Measurements from ENCODE around the gene CA10. TPM values are rescaled to one million over a fixed set of nuclear protein-coding genes. Genes with fewer than 3 reads are reported as not detected.

Gene CA10
- total and polyA plus RNA-seq, 2 donors (not counting 1 experiment from before 2014, with no cell fraction given): not detected

DNA sequence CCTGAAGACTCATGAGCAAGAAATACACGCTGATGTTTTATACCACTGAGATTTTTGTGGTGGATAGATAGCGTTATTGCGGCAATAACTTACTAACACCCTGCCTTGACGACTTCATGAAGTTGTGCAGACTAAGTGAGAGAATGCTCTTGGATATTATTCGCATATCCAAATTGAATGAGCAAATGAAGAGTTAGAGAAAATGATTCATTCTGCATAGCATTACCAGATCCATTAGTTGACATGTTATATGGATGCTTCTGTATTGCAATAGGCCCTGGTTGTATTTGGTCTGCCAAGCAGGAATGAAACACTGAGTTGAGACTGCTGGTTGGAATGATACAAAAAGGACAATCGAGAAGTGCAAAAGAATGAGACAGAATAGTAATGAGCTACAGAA, 247.3 kb downstream of the CA10 start:
- no peak for TF ChIP-seq EZH2 (IDR thresholded peaks at IDR 0.05; ENCODE audit: borderline replicate concordance, insufficient read depth, low read depth, low read length, poor library complexity, severe bottlenecking)
- TF ChIP-seq, protein P1, sequence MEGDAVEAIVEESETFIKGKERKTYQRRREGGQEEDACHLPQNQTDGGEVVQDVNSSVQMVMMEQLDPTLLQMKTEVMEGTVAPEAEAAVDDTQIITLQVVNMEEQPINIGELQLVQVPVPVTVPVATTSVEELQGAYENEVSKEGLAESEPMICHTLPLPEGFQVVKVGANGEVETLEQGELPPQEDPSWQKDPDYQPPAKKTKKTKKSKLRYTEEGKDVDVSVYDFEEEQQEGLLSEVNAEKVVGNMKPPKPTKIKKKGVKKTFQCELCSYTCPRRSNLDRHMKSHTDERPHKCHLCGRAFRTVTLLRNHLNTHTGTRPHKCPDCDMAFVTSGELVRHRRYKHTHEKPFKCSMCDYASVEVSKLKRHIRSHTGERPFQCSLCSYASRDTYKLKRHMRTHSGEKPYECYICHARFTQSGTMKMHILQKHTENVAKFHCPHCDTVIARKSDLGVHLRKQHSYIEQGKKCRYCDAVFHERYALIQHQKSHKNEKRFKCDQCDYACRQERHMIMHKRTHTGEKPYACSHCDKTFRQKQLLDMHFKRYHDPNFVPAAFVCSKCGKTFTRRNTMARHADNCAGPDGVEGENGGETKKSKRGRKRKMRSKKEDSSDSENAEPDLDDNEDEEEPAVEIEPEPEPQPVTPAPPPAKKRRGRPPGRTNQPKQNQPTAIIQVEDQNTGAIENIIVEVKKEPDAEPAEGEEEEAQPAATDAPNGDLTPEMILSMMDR (IDR thresholded peaks at IDR 0.05): no peak
- Histone ChIP-seq H3K27ac (ENCODE audit: low read length in 2 of 2) (no peak overlapping the region), H3K36me3 (replicated peaks in 1 of 2; ENCODE audit: control extremely low read depth in 1 of 2, control insufficient read depth in 1 of 2, extremely low read depth in 1 of 2, insufficient read depth in 2 of 2, low read length in 1 of 2) (no peaks in the 10 kb centered on the region), H3K9me3 (ENCODE audit: control extremely low read depth in 1 of 3, control insufficient read depth in 2 of 3, insufficient read depth in 1 of 3, low read length in 2 of 3) (no peaks in the 10 kb centered on the region), H4K20me1 (ENCODE audit: control insufficient read depth, insufficient read depth, low read length, poor library complexity, severe bottlenecking) (no peaks in the 10 kb centered on the region), H3K4me3 (ENCODE audit: control extremely low read depth in 1 of 5, extremely low read depth in 1 of 5, insufficient read depth in 1 of 5, low read depth in 2 of 5, low read length in 4 of 5) (no peak overlapping the region), H3K9ac (ENCODE audit: low read length) (no peak overlapping the region), H3K79me2 (ENCODE audit: control insufficient read depth, insufficient read depth, low read length) (no peaks in the 10 kb centered on the region), H3K4me2 (replicated peaks; ENCODE audit: low read depth, low read length, poor library complexity, severe bottlenecking) (no peak overlapping the region), H2AFZ (ENCODE audit: insufficient read depth, low read depth, low read length, poor library complexity, severe bottlenecking) (no peak overlapping the region), H3K4me1 (ENCODE audit: control insufficient read depth in 2 of 2, insufficient read depth in 2 of 2, low read length in 2 of 2) (no peaks in the 10 kb centered on the region), H3K27me3 (replicated peaks in 1 of 4; ENCODE audit: control extremely low read depth in 1 of 4, control insufficient read depth in 3 of 4, insufficient read depth in 4 of 4, low read length in 3 of 4) (no peaks in the 10 kb centered on the region)
- DNase-seq (no peak), ATAC-seq (ENCODE audit: low read depth) (no peak)
- H3K27me3 Mint-ChIP-seq: no peaks in the 10 kb centered on the region
- POLR2A ChIA-PET: no interaction called here
- no peaks in the 10 kb centered on the region for H3K4me1 Mint-ChIP-seq
- intact Hi-C loops (cut with micrococcal nuclease): no loop called here
- 100% methylated on average over 3 of the region's 6 CpGs for WGBS (ENCODE audit: insufficient coverage)
- H3K27ac Mint-ChIP-seq: no peak overlapping the region
- CTCF ChIA-PET: no interaction called here
- H3K9me3 Mint-ChIP-seq (ENCODE audit: insufficient read depth): no peaks in the 10 kb centered on the region
- H3K4me3 Mint-ChIP-seq: no peak overlapping the region

DNA sequence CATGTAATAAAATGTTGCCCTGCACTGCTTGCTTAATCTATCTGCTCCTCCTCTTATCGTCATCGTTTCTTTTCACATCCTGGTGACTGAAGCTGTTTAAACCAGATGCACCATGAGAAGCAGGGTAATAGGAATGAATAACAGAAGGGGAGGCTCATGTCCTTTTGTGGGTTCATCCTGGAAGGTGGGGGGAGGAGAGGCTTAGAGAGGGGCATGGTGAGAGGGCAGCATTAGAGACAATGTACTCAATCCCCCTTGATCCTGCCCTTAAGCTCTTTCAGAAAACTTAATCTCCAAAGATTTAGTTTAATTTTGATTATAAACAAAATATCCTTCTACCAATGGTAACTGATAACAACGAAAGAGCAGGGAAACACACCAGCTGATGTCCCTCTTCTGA, 248.5 kb downstream of the CA10 start:
- Histone ChIP-seq H3K4me2 (replicated peaks; ENCODE audit: low read depth, low read length, poor library complexity, severe bottlenecking) (no peak overlapping the region), H3K9ac (ENCODE audit: low read length) (no peak overlapping the region), H4K20me1 (ENCODE audit: control insufficient read depth, insufficient read depth, low read length, poor library complexity, severe bottlenecking) (no peaks in the 10 kb centered on the region), H3K4me1 (ENCODE audit: control insufficient read depth in 2 of 2, insufficient read depth in 2 of 2, low read length in 2 of 2) (no peaks in the 10 kb centered on the region), H2AFZ (ENCODE audit: insufficient read depth, low read depth, low read length, poor library complexity, severe bottlenecking) (no peak overlapping the region), H3K27ac (ENCODE audit: low read length in 2 of 2) (no peak overlapping the region), H3K36me3 (replicated peaks in 1 of 2; ENCODE audit: control extremely low read depth in 1 of 2, control insufficient read depth in 1 of 2, extremely low read depth in 1 of 2, insufficient read depth in 2 of 2, low read length in 1 of 2) (no peaks in the 10 kb centered on the region), H3K27me3 (replicated peaks in 1 of 4; ENCODE audit: control extremely low read depth in 1 of 4, control insufficient read depth in 3 of 4, insufficient read depth in 4 of 4, low read length in 3 of 4) (no peaks in the 10 kb centered on the region), H3K79me2 (ENCODE audit: control insufficient read depth, insufficient read depth, low read length) (no peaks in the 10 kb centered on the region), H3K9me3 (ENCODE audit: control extremely low read depth in 1 of 3, control insufficient read depth in 2 of 3, insufficient read depth in 1 of 3, low read length in 2 of 3) (no peaks in the 10 kb centered on the region), H3K4me3 (ENCODE audit: control extremely low read depth in 1 of 5, extremely low read depth in 1 of 5, insufficient read depth in 1 of 5, low read depth in 2 of 5, low read length in 4 of 5) (no peak overlapping the region)
- no peak for TF ChIP-seq EZH2 (IDR thresholded peaks at IDR 0.05; ENCODE audit: borderline replicate concordance, insufficient read depth, low read depth, low read length, poor library complexity, severe bottlenecking)
- TF ChIP-seq, protein P1 (IDR thresholded peaks at IDR 0.05): no peak
- POLR2A ChIA-PET: no interaction called here
- WGBS (ENCODE audit: insufficient coverage): no CpG with 5 or more reads among the region's 3 CpGs
- Mint-ChIP-seq H3K27ac (no peak overlapping the region), H3K9me3 (ENCODE audit: insufficient read depth) (no peaks in the 10 kb centered on the region), H3K4me1 (no peaks in the 10 kb centered on the region), H3K27me3 (no peaks in the 10 kb centered on the region), H3K4me3 (no peak overlapping the region)
- DNase-seq (no peak), ATAC-seq (ENCODE audit: low read depth) (no peak)
- CTCF ChIA-PET: no interaction called here
- intact Hi-C loops (cut with micrococcal nuclease): no loop called here
